ENCODE results near the gene SLU7.

Gene SLU7

GRCh38 chr5:160457252-160457651, 38.4 kb upstream of the SLU7 start:
- H3K4me3 ChIP-seq (ENCODE audit: low read depth, low read length) = no peak overlapping the region
- no peak for TF ChIP-seq CTCF (IDR thresholded peaks at IDR 0.05; ENCODE audit: low read depth, low read length)
- in situ Hi-C loops (cut with HindIII; ENCODE audit: low sequenced_read_pairs) = no loop called here
- DNase-seq (ENCODE audit: low read depth, low spot score) = no peak

- in situ Hi-C loops (cut with HindIII; ENCODE audit: low sequenced_read_pairs) = no loop called here
- no peak for TF ChIP-seq CTCF (IDR thresholded peaks at IDR 0.05; ENCODE audit: low read depth, low read length)
- no peak overlapping the region for H3K4me3 ChIP-seq (ENCODE audit: low read depth, low read length)
- DNase-seq (ENCODE audit: low read depth, low spot score) = no peak
These were observed 37.7 kb upstream of the SLU7 start for GRCh38 chr5:160456480-160457177.

DNA sequence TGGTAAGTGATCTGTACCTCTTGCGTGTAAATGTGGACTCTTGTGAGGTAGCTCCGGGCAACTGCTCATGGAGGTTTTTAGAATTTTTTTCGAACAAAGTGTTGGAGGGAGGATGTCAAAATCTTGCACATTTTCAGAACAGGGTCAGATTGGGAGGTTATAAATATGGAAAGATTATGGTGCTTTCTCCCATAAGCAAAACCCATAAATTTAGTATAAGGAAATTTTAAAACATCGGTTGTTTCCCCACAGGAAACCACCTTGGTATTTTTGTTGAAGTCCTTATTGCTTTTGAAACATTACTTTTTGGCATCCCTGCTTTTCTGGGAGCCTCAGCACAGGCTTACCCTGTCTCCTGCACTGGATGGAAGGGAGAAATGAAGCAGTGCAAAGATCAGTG, 36.7 kb upstream of the SLU7 start:
- TF ChIP-seq CTCF (IDR thresholded peaks at IDR 0.05; ENCODE audit: low read depth, low read length) = no peak
- in situ Hi-C loops (cut with HindIII; ENCODE audit: low sequenced_read_pairs) = no loop called here
- DNase-seq (ENCODE audit: low read depth, low spot score) = no peak
- no peak overlapping the region for H3K4me3 ChIP-seq (ENCODE audit: low read depth, low read length)

DNA sequence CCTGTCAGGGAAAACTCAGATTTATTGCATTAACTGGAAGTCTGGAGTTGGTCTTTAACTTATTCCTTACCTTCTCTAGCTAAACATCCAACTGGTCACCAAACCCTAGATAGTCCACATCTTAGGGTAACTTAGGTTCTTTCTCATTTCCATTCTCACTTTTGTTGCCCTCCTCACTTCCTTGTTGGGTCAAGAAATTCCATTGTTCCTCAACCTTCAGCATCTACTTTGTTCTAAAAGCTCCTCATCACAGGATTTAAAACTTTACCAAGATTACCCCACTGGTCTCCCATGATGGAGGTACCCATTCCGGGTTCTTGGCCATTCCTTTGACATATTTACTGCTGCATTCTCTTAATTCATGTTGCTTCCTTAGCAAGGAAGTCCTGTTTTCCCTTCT, 34.9 kb upstream of the SLU7 start:
- in situ Hi-C loops (cut with HindIII; ENCODE audit: low sequenced_read_pairs) = no loop called here
- no peak overlapping the region for H3K4me3 ChIP-seq (ENCODE audit: low read depth, low read length)
- TF ChIP-seq CTCF (IDR thresholded peaks at IDR 0.05; ENCODE audit: low read depth, low read length) = no peak
- DNase-seq (ENCODE audit: low read depth, low spot score) = no peak

DNA sequence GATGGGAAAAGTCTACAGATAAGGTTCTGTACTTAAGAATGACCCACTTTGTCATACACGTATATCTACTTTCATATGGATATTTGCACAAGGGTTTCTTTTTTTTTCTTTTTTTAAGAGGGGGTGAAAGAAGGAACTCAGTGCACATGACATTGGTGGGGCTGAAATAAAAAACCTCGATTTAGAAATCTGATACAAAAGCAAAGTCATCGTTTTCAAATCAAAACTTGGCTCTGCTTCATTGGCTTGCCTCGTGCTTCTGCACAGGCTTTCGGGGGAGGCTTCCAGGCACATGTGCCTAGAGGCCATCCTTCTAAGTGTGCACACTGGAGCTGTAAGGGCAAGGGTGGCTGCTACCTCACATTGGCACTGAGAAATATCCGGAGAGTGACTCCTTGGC, 33.9 kb upstream of the SLU7 start:
- DNase-seq (ENCODE audit: low read depth, low spot score) = no peak
- H3K4me3 ChIP-seq (ENCODE audit: low read depth, low read length) = no peak overlapping the region
- in situ Hi-C loops (cut with HindIII; ENCODE audit: low sequenced_read_pairs) = no loop called here
- no peak for TF ChIP-seq CTCF (IDR thresholded peaks at IDR 0.05; ENCODE audit: low read depth, low read length)

DNA sequence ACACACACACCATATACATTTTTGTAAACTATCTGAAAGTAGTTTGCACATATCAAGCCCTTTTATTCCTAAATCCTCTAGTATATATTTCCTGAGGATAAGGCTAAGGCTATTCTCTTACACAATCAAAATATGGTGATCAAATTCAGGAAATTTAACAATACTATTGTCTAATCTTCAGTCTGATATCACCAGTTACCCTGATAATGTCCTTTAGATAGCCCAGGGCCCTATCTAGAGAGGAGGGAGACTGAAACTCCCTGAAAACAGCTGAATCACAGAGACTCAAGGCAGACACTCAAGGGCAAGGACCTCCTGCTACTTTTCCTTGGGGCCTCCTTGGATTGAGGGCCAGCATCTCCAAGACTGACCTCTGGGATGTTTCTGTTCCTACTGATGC, 33.2 kb upstream of the SLU7 start:
- H3K4me3 ChIP-seq (ENCODE audit: low read depth, low read length) = no peak overlapping the region
- in situ Hi-C loops (cut with HindIII; ENCODE audit: low sequenced_read_pairs) = no loop called here
- no peak for DNase-seq (ENCODE audit: low read depth, low spot score)
- TF ChIP-seq CTCF (IDR thresholded peaks at IDR 0.05; ENCODE audit: low read depth, low read length) = no peak

Data from astrocyte of the spinal cord (primary cell).